Neural cell (in vitro differentiated cells): Measurements from ENCODE around the gene PLA2G1B. TPM values are rescaled to one million over a fixed set of nuclear protein-coding genes. Genes with fewer than 3 reads are reported as not detected.

Experiments
- H2AFZ ChIP-seq: fragments of 200-600, 300-800 bp; sonication (generic), shearing (Covaris generic); 2 replicates; pipeline ENCODE4 v1.6.0; 2014; ENCODE audit warnings: low read depth, mild to moderate bottlenecking, antibody characterized with exemption, low read length, moderate library complexity
- H3F3A ChIP-seq: fragments of 200-600 bp; shearing (Covaris generic); 2 replicates; pipeline ENCODE4 v1.6.1; 2016; ENCODE audit warnings: mild to moderate bottlenecking, moderate library complexity, mixed read lengths, antibody characterized with exemption, low read length; ENCODE audit not compliant: insufficient read depth, poor library complexity, severe bottlenecking
- H3K27ac ChIP-seq: fragments of 200-600, 300-800 bp; sonication (generic), shearing (Covaris generic); 2 replicates; pipeline ENCODE4 v1.5.1; 2014; ENCODE audit warnings: mild to moderate bottlenecking, low read length, moderate library complexity
- H3K27me3 ChIP-seq: fragments of 300-800, 200-600 bp; sonication (generic), shearing (Covaris generic); 2 replicates; pipeline ENCODE4 v1.6.0; 2014; ENCODE audit warnings: mild to moderate bottlenecking, low read depth, low read length, moderate library complexity; ENCODE audit not compliant: insufficient read depth
- H3K36me3 ChIP-seq: fragments of 300-800, 200-600 bp; sonication (generic), shearing (Covaris generic); 2 replicates; pipeline ENCODE4 v1.5.1; 2014; ENCODE audit warnings: mild to moderate bottlenecking, antibody characterized with exemption, low read length, moderate library complexity; ENCODE audit not compliant: insufficient read depth
- H3K4me2 ChIP-seq: fragments of 300-800, 200-600 bp; sonication (generic), shearing (Covaris generic); 2 replicates; pipeline ENCODE4 v1.6.0; 2014; ENCODE audit warnings: mild to moderate bottlenecking, low read length
- H3K4me3 ChIP-seq: fragments of 300-800, 200-600 bp; sonication (generic), shearing (Covaris generic); 2 replicates; pipeline ENCODE4 v1.5.1; 2014; ENCODE audit warnings: mild to moderate bottlenecking, low read length, moderate library complexity
- H3K79me2 ChIP-seq: fragments of 200-600 bp; shearing (Covaris generic); replicated peaks from 2 replicates; pipeline ENCODE4 v1.6.0; 2014; ENCODE audit warnings: mild to moderate bottlenecking, low read length, moderate library complexity; ENCODE audit not compliant: insufficient read depth
- H3K9ac ChIP-seq: fragments of 300-800, 200-600 bp; sonication (generic), shearing (Covaris generic); 2 replicates; pipeline ENCODE4 v1.6.1; 2016; ENCODE audit warnings: mild to moderate bottlenecking, low read length, mixed read lengths
- H3K9me2 ChIP-seq: fragments of 200-600 bp; shearing (Covaris generic); 2 replicates; pipeline ENCODE4 v1.6.1; 2016; ENCODE audit warnings: mild to moderate bottlenecking, low read length, mixed read lengths; ENCODE audit not compliant: insufficient read depth
- H3K9me3 ChIP-seq: fragments of 200-600, 300-800 bp; sonication (generic), shearing (Covaris generic); 2 replicates; pipeline ENCODE4 v1.6.1; 2016; ENCODE audit warnings: mild to moderate bottlenecking, mixed run types, low read length, moderate library complexity, mixed read lengths
- H4K20me1 ChIP-seq: fragments of 200-600 bp; shearing (Covaris generic); 2 replicates; pipeline ENCODE4 v1.6.1; 2016; ENCODE audit warnings: mild to moderate bottlenecking, mixed run types; ENCODE audit not compliant: insufficient read depth
- CTCF ChIP-seq: fragments of 450-650 bp; IDR thresholded peaks from 2 replicates; pipeline ENCODE4 v1.5.1; 2014; ENCODE audit warnings: antibody characterized with exemption, mild to moderate bottlenecking, moderate library complexity; ENCODE audit not compliant: poor library complexity, severe bottlenecking
- EP300 ChIP-seq: fragments of 450-650 bp; conservative IDR thresholded peaks from 2 replicates; pipeline ENCODE4 v1.6.1; 2014; ENCODE audit warnings: antibody characterized with exemption, mild to moderate bottlenecking, moderate library complexity; ENCODE audit not compliant: poor library complexity, severe bottlenecking
- EZH2 ChIP-seq: fragments of 200-600, 300-800 bp; shearing (Covaris generic), sonication (generic); IDR thresholded peaks from 2 replicates; pipeline ENCODE4 v1.6.1; 2014; ENCODE audit warnings: antibody characterized with exemption, low read length, borderline replicate concordance, mild to moderate bottlenecking; ENCODE audit not compliant: insufficient read depth, poor library complexity, severe bottlenecking
- MXI1 ChIP-seq: fragments of 450-650 bp; conservative IDR thresholded peaks from 2 replicates; pipeline ENCODE4 v1.6.1; 2014; ENCODE audit warnings: antibody characterized with exemption, mild to moderate bottlenecking; ENCODE audit not compliant: poor library complexity, severe bottlenecking
- POLR2AphosphoS5 ChIP-seq: IDR thresholded peaks from 2 replicates; pipeline ENCODE4 v1.6.1; 2012
- RAD21 ChIP-seq: fragments of 450-650 bp; conservative IDR thresholded peaks from 2 replicates; pipeline ENCODE4 v1.6.1; 2014; ENCODE audit warnings: antibody characterized with exemption, mild to moderate bottlenecking, moderate library complexity
- REST ChIP-seq: IDR thresholded peaks from 2 replicates; pipeline ENCODE4 v1.6.1; 2012; ENCODE audit warnings: borderline replicate concordance
- SMC3 ChIP-seq: fragments of 450-650 bp; conservative IDR thresholded peaks from 2 replicates; pipeline ENCODE4 v1.6.1; 2014; ENCODE audit warnings: antibody characterized with exemption, mild to moderate bottlenecking, moderate library complexity; ENCODE audit not compliant: poor library complexity
- TAF1 ChIP-seq: IDR thresholded peaks from 2 replicates; pipeline ENCODE4 v1.6.1; 2012; ENCODE audit warnings: low read depth
- polyA plus RNA-seq: library from polyadenylated mRNA; depleted of rRNA; stranded (reverse); fragments of >200 nt; gene quantifications from 2 replicates; pipeline ENCODE4 v1.2.3, GENCODE V29; 2014

PLA2G1B gene
- polyA plus RNA-seq, 1 donor from 2014 or later = not detected

- H3K27me3 ChIP-seq = no peaks in the 10 kb centered on the region
- H3K27ac ChIP-seq = peak overlapping the region; percentile 85
- H3K9me3 ChIP-seq = no peaks in the 10 kb centered on the region
- peak overlapping the region; percentile 48 for H2AFZ ChIP-seq
- H4K20me1 ChIP-seq = no peaks in the 10 kb centered on the region
- no peaks in the 10 kb centered on the region for H3K79me2 ChIP-seq
- H3K9me2 ChIP-seq = no peaks in the 10 kb centered on the region
- TF ChIP-seq EZH2 = no peak
- peak; percentile 71 for TF ChIP-seq RAD21
- TF ChIP-seq POLR2AphosphoS5 = peak; percentile 96
- peak; percentile 99 for TF ChIP-seq REST
- peak; percentile 88 for TF ChIP-seq MXI1
- peak; percentile 98 for TF ChIP-seq TAF1
- TF ChIP-seq SMC3 = peak; percentile 70
- peak; percentile 95 for TF ChIP-seq CTCF
- peak; percentile 58 for TF ChIP-seq EP300
- no peaks in the 10 kb centered on the region for H3K36me3 ChIP-seq
- peak overlapping the region; percentile 79 for H3K9ac ChIP-seq
- H3K4me2 ChIP-seq = peak overlapping the region; percentile 72
- no peaks in the 10 kb centered on the region for H3F3A ChIP-seq
- H3K4me3 ChIP-seq = peak overlapping the region; percentile 66
Measured at GRCh38 chr12:120317224-120318105, 10.1 kb downstream of the PLA2G1B start.

GRCh38 chr12:120316798-120317223, 10.8 kb downstream of the PLA2G1B start:
- peak overlapping the region; percentile 66 for H3K4me3 ChIP-seq
- H3K27ac ChIP-seq = peak overlapping the region; percentile 85
- no peaks in the 10 kb centered on the region for H3K36me3 ChIP-seq
- no peaks in the 10 kb centered on the region for H4K20me1 ChIP-seq
- H2AFZ ChIP-seq = peak overlapping the region; percentile 48
- no peaks in the 10 kb centered on the region for H3K27me3 ChIP-seq
- H3K4me2 ChIP-seq = peak overlapping the region; percentile 72
- H3F3A ChIP-seq = no peaks in the 10 kb centered on the region
- TF ChIP-seq SMC3 (no peak), EP300 (no peak), POLR2AphosphoS5 (no peak), CTCF (no peak), REST (no peak), MXI1 (no peak), EZH2 (no peak), TAF1 (no peak), RAD21 (no peak)
- no peaks in the 10 kb centered on the region for H3K79me2 ChIP-seq
- H3K9me2 ChIP-seq = no peaks in the 10 kb centered on the region
- H3K9me3 ChIP-seq = no peaks in the 10 kb centered on the region
- H3K9ac ChIP-seq = peak overlapping the region; percentile 79
